ENCODE measurements around the gene MDK. TPM values are rescaled to one million over a fixed set of nuclear protein-coding genes. Genes with fewer than 3 reads are reported as not detected.
A peak's percentile ranks its signal among the peaks of the same experiment; 100 is the strongest.

MDK gene
- total and polyA plus RNA-seq, 2 of the 13 experiments (the other 11 are each of a cell fraction or from before 2014, with no cell fraction given): 312 to 407 TPM

- TF ChIP-seq ZNF317 (CRISPR knock-in tag; IDR thresholded peaks at IDR 0.05): no peak
- TF ChIP-seq FOXA3 (CRISPR knock-in tag; IDR thresholded peaks at IDR 0.05): no peak
- TF ChIP-seq RXRB (CRISPR knock-in tag; IDR thresholded peaks at IDR 0.05; ENCODE audit: borderline replicate concordance): no peak
- no peak; the same call in 1 of the 2 replicates for TF ChIP-seq IRF9 (CRISPR knock-in tag; IDR thresholded peaks at IDR 0.05; ENCODE audit: borderline replicate concordance)
- no peak for TF ChIP-seq ZFP36 (IDR thresholded peaks at IDR 0.05; ENCODE audit: borderline replicate concordance, low read depth, low read length, partially characterized antibody)
- peak; percentile 80 for TF ChIP-seq MAX (IDR thresholded peaks at IDR 0.05)
- TF ChIP-seq NAIF1 (CRISPR knock-in tag; IDR thresholded peaks at IDR 0.05; ENCODE audit: borderline replicate concordance): no peak
- TF ChIP-seq HNF1B (CRISPR knock-in tag; IDR thresholded peaks at IDR 0.05): no peak
- TF ChIP-seq ELK4 (CRISPR knock-in tag; IDR thresholded peaks at IDR 0.05; ENCODE audit: borderline replicate concordance): no peak
- no peak for TF ChIP-seq HDAC6 (IDR thresholded peaks at IDR 0.05; ENCODE audit: low read depth, low read length)
- 0 out of 2 replicates have a peak, but pooled peaks have one; percentile 36 for TF ChIP-seq MTERF4 (CRISPR knock-in tag; IDR thresholded peaks at IDR 0.05)
- peak; percentile 49; the same call in 1 of the 2 replicates for TF ChIP-seq ARID5B (CRISPR knock-in tag; IDR thresholded peaks at IDR 0.05)
- no peak for TF ChIP-seq TERF1 (CRISPR knock-in tag; IDR thresholded peaks at IDR 0.05)
- no peak for TF ChIP-seq ZNF207 (IDR thresholded peaks at IDR 0.05; ENCODE audit: borderline replicate concordance)
- no peak for TF ChIP-seq EP300 (IDR thresholded peaks at IDR 0.05; ENCODE audit: low read depth in 2 of 2, low read length in 2 of 2)
- no peak for TF ChIP-seq EP300 (CRISPR knock-in tag; IDR thresholded peaks at IDR 0.05; ENCODE audit: borderline replicate concordance)
Observed at GRCh38 chr11:46389450-46390330, 8.2 kb downstream of the MDK start (continued).

Data from HepG2 (cell line).